H1 (cell line): Measurements from ENCODE around the gene NUP210. TPM values are rescaled to one million over a fixed set of nuclear protein-coding genes. Genes with fewer than 3 reads are reported as not detected.

Experiments
- CREB1 ChIP-seq: IDR thresholded peaks from 2 replicates; pipeline ENCODE4 v1.6.1; 2012; ENCODE audit warnings: inconsistent platforms
- polyA plus RNA-seq, 7 experiments: library from polyadenylated mRNA; depleted of rRNA in 3 of 7; stranded (reverse) in 5 of 7; unstranded in 2 of 7; fragments of >200 nt in 5 of 7; fragments of 200-250 nt in 2 of 7; gene quantifications; 1 replicate in 5 of 7; 2 replicates in 1 of 7; 4 replicates in 1 of 7; pipeline versions ENCODE4 v1.2.1 to v1.2.3, GENCODE V29; 2011 to 2013; ENCODE audit warnings: missing spikeins in 2 of 7, mixed read lengths in 2 of 7
- total RNA-seq: library from RNA; stranded (reverse); fragmentation: NEBNext Ultra II Directional; extraction: Animal tissue kit (Norgen Biotek cat#: 25700); gene quantifications from 2 replicates; pipeline ENCODE4 v1.2.1, GENCODE V29; 2021

The NUP210 gene
- total and polyA plus RNA-seq, 2 of the 8 experiments (the other 6 are each of a cell fraction or from before 2014, with no cell fraction given) = 51.0 to 53.7 TPM

DNA sequence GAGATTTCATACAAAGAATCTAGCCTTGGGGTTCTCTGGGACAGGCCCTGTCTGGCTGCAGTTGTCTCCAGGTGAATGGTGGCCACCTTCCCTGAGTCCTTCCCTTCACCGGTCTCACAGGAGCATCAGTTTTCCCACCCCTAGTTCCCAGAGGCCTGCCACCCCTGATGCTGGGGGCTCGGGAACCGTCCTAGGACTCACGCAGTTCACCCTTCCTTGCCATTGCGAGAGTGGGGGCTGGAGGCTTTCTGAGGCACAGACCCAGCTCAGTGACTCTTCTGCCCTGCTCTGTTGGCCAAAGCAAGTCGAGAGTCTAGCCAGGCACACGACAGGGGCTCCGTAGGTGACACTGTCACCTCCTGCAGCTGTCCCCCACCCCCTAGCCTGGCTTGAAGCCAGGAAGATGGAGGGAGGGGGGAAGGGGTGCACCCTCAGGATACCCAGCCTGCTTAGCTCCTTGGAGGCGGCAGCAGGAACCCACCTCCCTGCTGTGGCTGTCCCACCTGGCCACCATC is 130.3 kb downstream of the NUP210 start (continued):
- TF ChIP-seq CREB1 = no peak
